WTC11 (cell line): ENCODE measurements around the gene MTA2. TPM values are rescaled to one million over a fixed set of nuclear protein-coding genes. Genes with fewer than 3 reads are reported as not detected.

ENCODE experiments used
- AFF4 ChIP-seq: sonication (generic); formaldehyde crosslinking; IDR thresholded peaks from 2 replicates; pipeline ENCODE4 v1.8.1; 2023; ENCODE audit warnings: mild to moderate bottlenecking, missing genetic modification reagents, borderline replicate concordance
- AR ChIP-seq: fragments of 250-450 bp; sonication (Bioruptor Pico); IDR thresholded peaks from 2 replicates; pipeline ENCODE4 v1.9.0; 2021; ENCODE audit warnings: mild to moderate bottlenecking
- ATF1 ChIP-seq: sonication (generic); formaldehyde crosslinking; IDR thresholded peaks from 2 replicates; pipeline ENCODE4 v1.8.1; 2023; ENCODE audit warnings: mild to moderate bottlenecking, moderate library complexity, missing genetic modification reagents
- ATF6 ChIP-seq: sonication (generic); formaldehyde crosslinking; IDR thresholded peaks from 2 replicates; pipeline ENCODE4 v1.8.1; 2023; ENCODE audit warnings: mild to moderate bottlenecking, missing genetic modification reagents
- ELF4 ChIP-seq: sonication (generic); formaldehyde crosslinking; IDR thresholded peaks from 2 replicates; pipeline ENCODE4 v1.8.1; 2022; ENCODE audit warnings: low read depth, mild to moderate bottlenecking, moderate library complexity, missing genetic modification reagents
- FOXK1 ChIP-seq: sonication (generic); formaldehyde crosslinking; IDR thresholded peaks from 2 replicates; pipeline ENCODE4 v1.8.0; 2022; ENCODE audit warnings: mild to moderate bottlenecking, moderate library complexity, missing genetic modification reagents
- GRHL2 ChIP-seq: fragments of 250-450 bp; sonication (Bioruptor Pico); IDR thresholded peaks from 2 replicates; pipeline ENCODE4 v1.8.0; 2022; ENCODE audit warnings: mild to moderate bottlenecking, moderate library complexity; ENCODE audit not compliant: insufficient replicate concordance, severe bottlenecking
- GTF2I ChIP-seq: fragments of 250-450 bp; sonication (Bioruptor Pico); conservative IDR thresholded peaks from 2 replicates; pipeline ENCODE4 v1.4.0; 2021; ENCODE audit warnings: mild to moderate bottlenecking
- HMGA2 ChIP-seq: fragments of 250-450 bp; sonication (Bioruptor Pico); IDR thresholded peaks from 2 replicates; pipeline ENCODE4 v1.4.0; 2021; ENCODE audit warnings: mild to moderate bottlenecking, moderate library complexity
- MAX ChIP-seq: sonication (generic); formaldehyde crosslinking; IDR thresholded peaks from 2 replicates; pipeline ENCODE4 v1.8.0; 2022; ENCODE audit warnings: mild to moderate bottlenecking, missing genetic modification reagents
- MXD4 ChIP-seq: fragments of 250-450 bp; sonication (Bioruptor Pico); IDR thresholded peaks from 2 replicates; pipeline ENCODE4 v1.8.0; 2021; ENCODE audit warnings: mild to moderate bottlenecking, moderate library complexity, borderline replicate concordance
- NFATC4 ChIP-seq: fragments of 250-450 bp; sonication (Bioruptor Pico); IDR thresholded peaks from 2 replicates; pipeline ENCODE4 v1.9.0; 2021; ENCODE audit warnings: mild to moderate bottlenecking
- PRDM15 ChIP-seq: sonication (generic); formaldehyde crosslinking; IDR thresholded peaks from 2 replicates; pipeline ENCODE4 v1.8.0; 2022; ENCODE audit warnings: missing genetic modification reagents
- RELA ChIP-seq: sonication (generic); formaldehyde crosslinking; IDR thresholded peaks from 2 replicates; pipeline ENCODE4 v1.8.1; 2022; ENCODE audit warnings: missing genetic modification reagents, mild to moderate bottlenecking, borderline replicate concordance
- SMAD3 ChIP-seq: sonication (generic); formaldehyde crosslinking; IDR thresholded peaks from 2 replicates; pipeline ENCODE4 v1.8.0; 2022; ENCODE audit warnings: missing genetic modification reagents, mild to moderate bottlenecking, borderline replicate concordance
- SMAD4 ChIP-seq: sonication (generic); formaldehyde crosslinking; IDR thresholded peaks from 2 replicates; pipeline ENCODE4 v1.8.0; 2022; ENCODE audit warnings: mild to moderate bottlenecking, missing genetic modification reagents
- ZNF281 ChIP-seq: sonication (generic); formaldehyde crosslinking; IDR thresholded peaks from 2 replicates; pipeline ENCODE4 v1.8.0; 2023; ENCODE audit warnings: mild to moderate bottlenecking, missing genetic modification reagents
- ZNF416 ChIP-seq: fragments of 250-450 bp; sonication (Bioruptor Pico); IDR thresholded peaks from 2 replicates; pipeline ENCODE4 v1.9.0; 2021; ENCODE audit warnings: mild to moderate bottlenecking, inconsistent platforms
- ZNF425 ChIP-seq: fragments of 250-450 bp; sonication (Bioruptor Pico); conservative IDR thresholded peaks from 2 replicates; pipeline ENCODE4 v1.9.0; 2021; ENCODE audit warnings: mild to moderate bottlenecking
- ZNF671 ChIP-seq: fragments of 250-450 bp; sonication (Bioruptor Pico); IDR thresholded peaks from 2 replicates; pipeline ENCODE4 v1.8.0; 2021; ENCODE audit warnings: mild to moderate bottlenecking
- total RNA-seq: library from RNA; stranded (reverse); gene quantifications from 3 replicates; pipeline ENCODE4 v1.2.3, GENCODE V29; 2021

Gene MTA2
- total RNA-seq, 1 experiment from 2014 or later: 115 TPM

GRCh38 chr11:62621567-62622470 lies 20.2 kb upstream of the MTA2 start, which contains the start of gene B3GAT3 (continued):
- TF ChIP-seq AFF4 (CRISPR knock-in tag) (no peak), NFATC4 (CRISPR knock-in tag) (0 out of 2 replicates have a peak, but pooled peaks have one; percentile 5), RELA (no peak), HMGA2 (CRISPR knock-in tag) (no peak), MXD4 (CRISPR knock-in tag) (no peak), ZNF671 (CRISPR knock-in tag) (no peak), ZNF425 (CRISPR knock-in tag) (no peak), SMAD3 (CRISPR knock-in tag) (peak; percentile 69; the same call in 1 of the 2 replicates), ATF1 (CRISPR knock-in tag) (peak; percentile 35; the same call in 1 of the 2 replicates), PRDM15 (CRISPR knock-in tag) (no peak), ATF6 (no peak), ELF4 (CRISPR knock-in tag) (no peak), AR (CRISPR knock-in tag) (no peak), ZNF281 (CRISPR knock-in tag) (no peak), GTF2I (CRISPR knock-in tag) (no peak), ZNF416 (no peak), SMAD4 (no peak), MAX (CRISPR knock-in tag) (peak; percentile 97), FOXK1 (CRISPR knock-in tag) (peak; percentile 84), GRHL2 (CRISPR knock-in tag) (no peak)
